GM19463 (cell line): ENCODE results near the gene FAM53B.

ENCODE experiments used
- ATAC-seq: cut with Tn5 transposase; IDR thresholded peaks from one replicate; pipeline ENCODE4 v1.9.1; 2021; ENCODE audit warnings: mild to moderate bottlenecking, moderate library complexity; ENCODE audit not compliant: unreplicated experiment

FAM53B gene

DNA sequence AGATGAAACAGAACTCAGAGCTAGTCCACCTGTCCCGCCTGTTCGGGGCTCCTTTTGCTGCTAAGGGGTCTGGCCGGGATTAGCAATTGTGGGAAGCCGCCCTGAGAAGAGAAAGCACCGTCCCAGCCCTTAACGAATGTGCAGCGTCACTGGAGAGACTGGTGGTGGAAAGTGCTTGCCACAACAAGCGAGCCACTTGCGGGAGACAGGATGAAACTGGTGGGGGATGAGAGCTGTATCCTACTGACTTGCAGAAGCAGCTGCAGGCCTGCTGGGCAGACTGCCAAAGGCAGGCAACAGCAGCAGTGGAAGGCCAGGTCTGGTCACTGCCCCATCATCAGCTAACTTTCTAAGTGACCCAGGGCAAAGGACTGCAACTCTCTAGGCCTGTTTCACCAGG is 95.4 kb downstream of the FAM53B start:
- ATAC-seq, result peak; percentile 40

DNA sequence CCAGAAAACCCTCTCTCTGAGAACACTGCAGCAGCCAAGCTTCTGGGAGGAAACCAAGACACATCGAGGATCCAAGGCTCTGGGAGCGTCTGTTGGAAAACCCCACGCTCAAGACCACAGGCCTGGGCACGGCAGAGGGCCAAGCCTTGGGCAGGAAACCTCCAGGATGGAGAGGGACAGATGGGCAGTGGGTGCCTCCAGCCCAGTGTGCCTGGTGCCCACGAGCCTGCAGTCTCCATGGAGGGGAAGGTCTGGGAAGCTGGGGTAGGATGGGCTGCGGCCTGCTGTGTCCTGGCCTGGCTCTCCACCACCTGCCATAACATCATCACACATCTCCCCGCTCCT is 96.1 kb downstream of the FAM53B start:
- ATAC-seq, result no peak

DNA sequence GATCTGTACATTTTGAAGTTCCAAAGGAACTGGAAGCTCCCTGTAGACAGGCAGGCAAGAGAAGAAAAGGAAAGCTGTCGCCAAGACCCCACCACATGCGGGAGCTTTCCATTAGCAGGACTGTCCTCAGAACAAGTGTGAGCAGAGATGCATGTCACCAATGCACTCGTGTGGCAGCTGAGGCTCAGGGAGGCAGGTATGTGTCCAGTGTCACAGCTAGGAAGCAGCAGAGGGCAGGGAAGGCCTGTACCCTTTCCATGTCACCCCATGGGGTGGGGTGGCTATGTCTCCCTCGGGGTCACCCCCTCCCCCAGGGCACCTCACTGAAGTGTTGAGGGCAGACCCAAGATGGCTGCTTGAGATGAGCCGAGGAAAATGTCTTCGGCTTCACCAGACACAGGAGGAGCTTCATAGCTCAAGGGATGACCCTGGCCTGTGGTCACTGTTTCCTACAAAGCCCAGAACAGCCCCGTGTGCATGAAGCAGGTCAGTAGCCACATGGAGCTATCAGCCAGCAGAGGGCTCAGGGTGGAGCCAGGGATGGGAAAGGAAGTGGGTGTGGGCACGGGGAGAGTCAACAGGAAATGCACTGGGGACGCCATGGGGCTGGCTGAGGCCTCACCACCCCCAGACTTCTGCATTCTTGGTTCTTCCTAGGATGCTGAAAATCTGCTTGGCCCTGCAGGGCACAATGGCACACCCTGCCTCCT is 96.6 kb downstream of the FAM53B start:
- peak; percentile 63 for ATAC-seq

DNA sequence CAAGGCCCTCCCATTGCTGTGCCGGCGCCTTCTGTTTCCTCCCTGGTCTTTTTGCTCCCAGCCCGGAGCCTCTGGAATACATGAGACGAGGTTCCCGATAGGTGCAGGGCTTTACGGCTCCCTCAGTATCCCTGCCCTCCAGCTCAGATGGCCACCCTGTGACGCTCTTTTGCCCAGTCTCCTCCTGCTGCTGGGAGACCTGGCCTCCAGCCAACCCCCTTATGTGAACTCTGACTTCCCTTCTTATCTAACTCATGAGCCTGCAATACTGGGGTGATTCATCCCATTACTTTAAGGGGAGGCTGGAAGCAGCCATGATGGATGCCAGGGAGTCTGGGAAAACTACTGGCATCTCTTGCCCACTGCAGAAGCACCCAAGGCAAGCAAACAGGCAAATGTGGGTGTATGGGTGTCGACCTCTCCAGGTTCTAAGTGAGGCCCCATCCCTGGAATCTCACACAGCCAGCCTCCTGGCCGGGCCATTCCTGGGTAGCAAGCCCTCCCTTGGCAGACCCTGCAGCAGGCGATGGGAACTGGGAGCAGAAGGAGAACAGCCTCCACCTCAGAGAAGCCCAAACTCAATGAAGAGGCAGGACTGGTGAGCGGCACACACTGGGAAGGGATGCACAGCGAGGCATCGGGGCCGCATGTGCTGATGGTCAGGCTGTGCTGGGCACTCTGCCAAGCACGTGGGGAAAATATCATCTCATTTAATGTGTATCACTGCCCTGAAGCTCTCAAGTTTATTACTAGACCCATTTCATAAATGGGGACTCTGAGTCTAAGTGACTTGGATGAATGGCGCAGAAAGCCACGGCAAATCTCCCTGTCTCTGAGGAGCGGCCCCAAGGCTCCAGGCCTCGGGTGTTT is 97.5 kb downstream of the FAM53B start:
- no peak for ATAC-seq

DNA sequence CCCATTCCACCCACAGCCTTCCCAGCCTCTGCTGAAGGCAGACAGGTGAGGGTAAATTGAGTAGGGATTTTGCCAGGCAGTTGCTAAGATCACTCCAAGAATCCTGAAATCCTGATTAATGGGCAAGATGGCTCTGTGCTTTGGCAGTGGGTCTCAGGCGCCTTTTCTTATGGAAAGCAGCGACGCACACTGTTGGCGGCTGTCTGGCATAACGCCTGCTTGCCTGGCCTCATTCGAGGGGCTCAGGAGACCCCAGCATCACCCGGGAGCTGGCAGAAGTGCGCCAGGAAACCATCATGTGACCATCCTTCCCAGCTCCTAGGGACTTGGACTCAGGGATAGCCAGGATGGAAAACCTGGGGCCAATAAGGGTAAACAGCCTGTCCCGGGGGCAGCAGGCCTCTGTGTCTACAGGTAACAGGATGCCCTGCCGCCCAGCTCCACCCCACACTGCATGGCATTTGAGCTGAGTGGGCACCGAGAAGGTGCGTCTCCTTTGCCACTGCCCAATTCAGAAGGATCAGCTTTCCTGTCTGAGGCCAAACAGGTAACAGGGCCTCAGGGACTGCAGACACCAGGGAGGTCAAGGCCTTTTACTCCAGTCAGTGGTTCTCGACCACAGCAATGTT is 98.6 kb downstream of the FAM53B start:
- no peak for ATAC-seq

DNA sequence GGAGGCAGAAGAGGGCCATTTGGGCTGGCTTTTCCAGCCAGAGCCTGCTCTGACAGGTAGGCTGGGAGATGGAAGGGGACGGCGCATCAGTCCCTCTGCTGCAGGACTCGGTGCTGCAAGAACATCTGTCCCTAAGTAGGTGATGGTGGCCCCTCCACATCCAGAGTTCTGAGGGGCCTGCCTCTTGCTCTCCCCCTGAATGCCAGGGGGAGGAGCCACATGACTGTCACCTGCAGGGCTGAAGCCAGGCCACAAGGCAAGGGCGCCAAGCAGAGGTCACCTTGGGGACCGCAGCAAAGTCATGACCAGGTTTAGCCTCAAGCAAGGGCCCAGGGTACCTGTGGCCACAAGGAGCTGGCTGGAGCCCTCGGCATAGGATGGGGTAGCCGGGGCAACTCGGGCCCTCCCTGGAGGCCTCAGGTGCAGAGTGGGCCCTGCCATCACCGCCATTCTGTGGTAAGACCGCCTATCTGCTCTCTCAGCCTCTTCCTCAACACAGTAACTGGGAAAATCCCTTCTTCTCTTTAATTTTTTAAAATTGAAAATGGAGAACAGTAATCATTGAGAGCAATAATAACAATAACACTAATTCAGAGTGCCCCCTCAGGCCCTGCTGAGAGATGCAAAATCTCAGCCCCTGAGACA is 99.3 kb downstream of the FAM53B start:
- no peak for ATAC-seq

DNA sequence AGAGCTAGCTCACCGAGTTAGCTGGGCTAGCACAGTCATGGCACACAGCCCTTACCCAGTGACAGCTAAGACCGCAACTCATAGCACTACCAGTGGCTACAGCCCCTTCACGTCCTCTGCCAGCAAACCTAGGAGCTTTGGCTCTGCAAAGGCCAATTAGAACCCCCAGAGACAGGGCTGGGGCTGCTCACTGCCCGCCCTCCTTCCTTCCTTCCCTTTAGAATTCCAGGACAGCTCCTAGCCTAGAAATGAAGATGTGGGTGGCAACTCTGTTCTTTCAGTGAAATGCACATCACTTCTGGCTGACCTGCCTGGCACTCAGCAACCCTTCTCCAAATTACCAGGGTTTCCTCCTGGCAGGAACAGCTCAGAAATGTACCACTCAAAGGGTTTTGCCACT is 99.9 kb downstream of the FAM53B start:
- ATAC-seq, result no peak

DNA sequence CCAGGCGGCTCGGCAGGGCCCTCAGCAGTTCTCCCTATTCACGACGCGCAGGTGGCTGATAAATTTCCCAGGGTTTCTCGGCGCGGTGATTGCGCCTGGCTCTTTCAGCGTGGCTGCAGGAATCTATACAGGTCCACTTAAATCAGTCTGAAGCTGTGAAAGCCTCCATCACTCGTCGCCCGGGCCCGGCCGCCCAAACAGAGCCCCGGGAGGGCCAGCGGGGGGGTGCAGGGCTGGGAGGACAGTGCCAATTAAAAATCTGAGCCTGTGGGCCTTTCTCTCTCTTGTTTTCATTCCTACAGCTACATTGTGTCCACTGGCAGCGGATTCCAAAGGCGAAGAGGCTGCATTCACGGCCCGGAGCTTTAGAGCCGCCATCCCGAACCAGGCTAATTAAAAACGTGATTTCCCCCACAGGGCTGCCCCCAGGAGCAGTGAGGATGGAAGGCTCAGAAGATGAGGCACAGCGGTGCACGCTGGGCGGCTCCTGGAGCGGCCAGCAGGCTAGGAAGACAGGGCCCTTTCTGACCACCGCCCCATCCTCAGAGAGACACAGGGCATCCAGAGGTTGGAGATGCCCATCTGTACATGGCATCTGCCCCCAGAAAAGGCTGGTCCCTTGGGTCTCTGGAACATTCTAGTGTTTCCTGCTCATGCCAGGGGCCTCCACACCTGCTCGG is 100.7 kb downstream of the FAM53B start:
- ATAC-seq, result no peak

DNA sequence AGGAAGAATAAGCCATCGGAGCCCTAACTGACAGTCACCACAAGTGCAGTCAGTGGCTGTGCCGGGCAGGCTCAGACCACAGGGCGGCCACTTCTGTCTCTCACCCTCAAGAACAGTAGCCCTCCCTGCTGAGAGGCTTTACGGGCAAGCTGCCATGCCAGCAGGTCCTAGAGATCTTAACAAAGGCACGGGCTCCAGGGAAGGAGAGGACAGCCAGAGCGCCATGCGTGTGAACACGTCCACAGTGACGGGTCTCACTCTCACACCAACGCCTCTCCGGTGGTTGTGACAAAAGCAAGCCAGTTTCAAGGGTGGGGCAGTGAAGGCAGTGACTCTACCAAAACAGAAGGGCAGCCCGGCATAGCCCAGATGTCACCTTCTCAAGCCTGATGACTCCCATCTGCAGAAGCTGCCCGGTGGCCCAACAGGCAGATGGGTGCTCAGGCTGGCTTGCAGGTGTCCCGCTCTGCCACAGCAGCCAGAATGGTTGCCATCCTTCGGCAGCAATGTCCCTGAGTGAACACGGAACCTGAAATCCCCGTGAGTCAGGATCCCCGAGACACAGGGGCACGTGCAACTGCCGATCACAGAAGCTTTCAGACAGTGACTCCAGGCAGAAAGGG is 102.0 kb downstream of the FAM53B start:
- no peak for ATAC-seq

DNA sequence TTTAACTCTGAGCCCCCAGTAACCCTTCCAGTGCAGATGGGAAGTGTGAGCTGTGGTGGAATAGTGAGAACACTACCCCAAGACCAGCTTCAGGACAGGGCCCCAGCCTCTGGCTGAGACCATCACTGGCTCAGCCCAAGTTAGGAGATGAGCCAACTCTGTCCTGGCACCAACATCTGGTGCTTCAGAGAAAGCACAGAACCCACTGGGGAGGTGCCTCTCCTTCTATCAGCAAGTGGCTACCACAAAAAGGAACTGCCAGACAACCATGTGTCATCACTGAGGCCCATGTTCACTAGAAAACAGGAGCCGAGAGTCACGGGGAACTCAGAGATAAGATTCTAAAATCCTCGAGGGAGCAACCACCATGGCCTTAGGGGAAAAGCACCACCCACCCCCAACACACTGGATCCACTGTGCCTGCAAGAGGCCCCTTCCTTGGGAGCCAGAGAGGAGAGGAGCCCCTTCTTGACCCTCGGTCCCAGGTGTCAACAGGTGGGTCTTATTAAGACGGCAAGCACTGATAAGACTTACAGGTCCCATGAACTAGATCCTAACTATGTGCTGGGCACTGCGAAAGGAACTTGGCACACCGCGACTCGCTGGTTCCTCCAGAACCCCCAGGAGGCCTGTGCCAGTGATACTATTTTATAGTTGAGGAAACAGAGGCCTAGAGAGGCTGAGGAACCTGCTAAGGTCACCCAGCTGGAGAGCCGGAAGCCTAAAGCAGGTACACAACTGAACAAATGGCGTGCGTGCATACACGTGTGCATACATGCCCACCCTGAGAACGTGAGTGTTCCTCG is 102.7 kb downstream of the FAM53B start:
- peak; percentile 56 for ATAC-seq

DNA sequence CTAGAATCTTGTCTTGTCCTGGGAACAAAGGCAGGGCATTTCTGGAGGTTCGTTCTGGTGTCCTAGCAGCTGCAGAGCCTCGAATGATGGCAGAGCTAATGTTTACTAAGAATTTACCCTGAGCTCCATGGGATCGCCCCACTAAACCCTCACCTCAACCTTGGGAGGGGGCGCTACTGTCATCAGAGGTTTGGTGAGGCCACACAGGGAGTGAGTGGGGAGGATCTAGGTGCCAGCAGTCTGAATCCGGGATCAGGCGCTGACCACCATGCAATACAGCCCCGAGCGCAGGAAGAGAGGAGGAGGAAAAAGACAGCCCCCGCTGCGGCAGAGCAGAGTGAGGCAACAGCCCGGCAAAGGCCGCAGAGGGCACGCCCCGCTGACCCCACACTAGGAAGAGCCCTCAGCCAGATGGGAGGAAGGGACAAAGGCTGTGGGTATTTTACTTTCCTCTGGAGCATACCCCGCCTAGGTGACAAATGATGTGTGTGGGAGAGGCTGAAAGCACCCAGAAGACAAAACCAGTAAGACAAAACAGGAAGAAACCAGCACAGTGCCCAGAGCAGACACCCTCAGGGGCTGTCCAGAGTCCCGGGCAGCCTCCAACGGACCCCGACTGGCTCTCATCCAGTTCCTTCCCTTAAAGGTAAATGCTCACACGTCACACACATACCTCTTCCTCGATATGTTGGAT is 103.5 kb downstream of the FAM53B start:
- ATAC-seq, result peak; percentile 52

DNA sequence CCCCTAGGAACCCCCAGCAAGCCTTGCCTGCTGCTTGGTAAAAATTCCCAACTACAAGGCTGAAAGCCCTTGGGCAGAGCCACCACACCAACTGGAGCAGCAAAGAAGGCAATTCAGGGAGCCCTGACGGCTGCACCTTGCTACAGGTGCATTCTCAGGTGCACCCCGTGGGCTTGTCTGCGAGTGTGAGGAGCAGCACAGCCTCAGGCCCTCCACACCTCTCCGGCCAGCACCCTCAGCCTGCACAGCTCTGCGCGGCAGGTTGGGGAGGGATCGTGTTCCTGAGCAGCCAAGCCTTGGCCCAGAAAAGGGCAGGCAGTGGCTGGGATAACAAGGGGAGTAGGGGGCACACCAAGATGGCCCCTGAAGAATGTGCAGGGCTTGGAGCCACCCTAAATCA is 104.1 kb downstream of the FAM53B start:
- ATAC-seq, result no peak

DNA sequence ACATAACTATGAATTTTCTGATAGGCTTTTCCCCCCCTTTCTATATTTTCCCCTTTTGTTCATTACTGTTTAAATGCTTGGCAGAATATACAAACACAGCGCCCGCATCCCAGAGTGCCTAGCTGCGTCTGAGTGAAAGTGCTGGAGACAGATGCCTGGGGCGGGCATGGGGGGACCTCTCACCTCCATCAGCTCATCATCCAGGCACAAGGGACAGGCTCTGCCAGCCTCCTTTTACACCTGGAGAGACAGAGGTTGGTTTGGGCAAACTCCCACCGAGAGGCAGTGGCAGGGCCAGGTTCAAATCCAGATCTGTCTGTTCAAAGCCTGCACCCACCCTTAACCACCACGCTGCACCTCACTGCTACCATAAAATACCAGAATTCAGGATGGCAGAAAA is 104.5 kb downstream of the FAM53B start:
- no peak for ATAC-seq

DNA sequence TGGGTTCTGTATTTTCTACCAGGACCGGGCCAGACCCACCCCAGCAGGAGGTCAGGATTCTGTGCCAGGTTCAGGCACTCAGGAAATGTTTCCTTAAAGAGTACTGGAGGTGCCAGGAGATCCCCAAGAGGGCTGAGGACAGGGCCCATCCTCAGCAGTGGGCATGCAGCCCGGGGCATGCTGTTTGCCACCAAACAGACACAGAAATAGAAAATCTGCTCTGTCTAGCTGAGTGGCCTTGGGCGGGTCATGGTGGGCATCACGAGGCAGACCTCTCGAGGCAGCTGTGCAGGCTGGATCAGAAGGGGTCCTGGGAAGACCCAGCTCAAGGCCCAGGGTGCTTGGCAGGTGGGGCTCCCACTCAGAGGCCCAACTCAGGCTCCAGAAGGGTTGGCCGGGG is 105.0 kb downstream of the FAM53B start:
- no peak for ATAC-seq

DNA sequence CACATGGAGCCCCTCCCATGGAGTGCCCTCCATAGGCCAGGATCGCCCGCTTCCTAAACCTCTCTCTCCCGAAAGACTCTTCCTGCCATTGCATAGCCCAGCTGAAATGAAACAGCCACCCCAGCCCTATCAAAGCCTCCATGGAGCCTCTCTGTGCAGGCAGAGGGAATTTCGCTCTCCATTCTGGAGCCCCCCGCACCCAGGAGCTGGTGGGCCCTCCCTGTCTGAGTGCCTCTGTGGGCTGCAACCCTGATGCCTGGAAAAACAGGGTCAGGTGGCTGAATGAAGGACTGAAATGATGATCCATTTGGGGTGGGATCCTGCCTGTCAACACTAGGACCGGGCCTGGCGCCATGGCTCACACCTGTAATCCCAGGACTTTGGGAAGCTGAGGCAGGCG is 106.4 kb downstream of the FAM53B start:
- no peak for ATAC-seq

DNA sequence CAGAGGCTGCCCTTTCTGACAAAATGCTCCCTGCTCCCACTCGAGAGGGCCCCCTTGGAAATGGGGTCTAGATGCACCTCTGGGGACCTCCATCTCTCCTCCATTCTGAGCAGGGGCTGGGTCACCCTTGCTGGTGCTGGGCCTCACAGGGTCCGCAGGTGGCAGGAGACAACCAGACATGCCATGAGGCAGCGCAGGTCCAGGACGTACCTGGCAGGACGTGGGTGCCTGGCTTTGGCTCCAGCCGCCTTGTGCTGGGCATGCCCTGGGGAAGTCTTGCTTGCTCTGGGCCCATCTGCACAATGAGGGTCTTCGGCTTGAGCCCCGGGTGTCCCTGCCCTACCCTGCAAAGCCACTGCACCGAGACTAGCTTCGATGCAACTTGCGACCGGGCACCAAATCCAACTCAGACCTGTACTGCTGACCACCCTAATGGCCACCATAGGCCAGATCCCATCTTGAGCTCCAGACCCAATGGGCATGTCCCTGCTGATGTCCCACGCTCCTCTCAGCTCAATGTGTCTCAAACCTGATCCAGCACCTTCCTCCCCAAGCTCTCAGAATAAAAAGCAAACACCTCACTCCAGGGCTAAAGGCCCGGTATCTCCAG is 107.0 kb downstream of the FAM53B start:
- ATAC-seq, result no peak

DNA sequence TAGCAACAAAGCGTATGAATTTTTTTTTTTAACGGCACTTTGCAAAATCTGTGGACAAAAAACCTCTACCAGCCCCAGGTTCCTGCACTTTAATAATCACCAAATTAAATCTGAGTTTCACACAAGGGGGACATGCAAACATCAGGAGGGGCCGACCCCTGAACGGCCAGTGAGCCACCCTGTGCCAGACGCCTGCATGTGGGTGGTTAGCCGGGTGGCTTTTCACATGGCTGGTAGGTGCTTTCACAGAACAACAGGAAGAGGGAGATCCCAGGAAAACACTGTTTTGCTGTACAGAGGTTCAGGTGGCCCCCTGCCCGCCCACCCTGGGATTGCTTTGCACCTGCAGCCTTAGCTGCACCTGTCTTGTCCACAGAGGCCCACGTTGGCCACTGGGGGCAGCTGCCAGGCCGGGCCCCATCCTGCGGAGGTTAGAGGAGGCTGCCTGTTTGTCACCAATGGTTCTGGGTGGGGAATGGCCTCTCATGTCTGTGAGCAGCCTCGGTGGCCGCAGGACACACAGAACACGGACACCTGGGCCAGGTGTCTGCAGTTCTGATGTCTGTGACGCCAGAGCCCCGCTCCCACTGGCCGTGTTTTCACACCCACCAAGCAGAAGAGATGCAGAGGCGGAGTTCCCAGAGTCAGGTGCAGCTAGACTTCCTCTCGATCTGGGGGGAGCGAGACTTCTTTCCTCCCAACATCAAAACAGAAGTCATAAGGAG is 107.7 kb downstream of the FAM53B start:
- no peak for ATAC-seq

DNA sequence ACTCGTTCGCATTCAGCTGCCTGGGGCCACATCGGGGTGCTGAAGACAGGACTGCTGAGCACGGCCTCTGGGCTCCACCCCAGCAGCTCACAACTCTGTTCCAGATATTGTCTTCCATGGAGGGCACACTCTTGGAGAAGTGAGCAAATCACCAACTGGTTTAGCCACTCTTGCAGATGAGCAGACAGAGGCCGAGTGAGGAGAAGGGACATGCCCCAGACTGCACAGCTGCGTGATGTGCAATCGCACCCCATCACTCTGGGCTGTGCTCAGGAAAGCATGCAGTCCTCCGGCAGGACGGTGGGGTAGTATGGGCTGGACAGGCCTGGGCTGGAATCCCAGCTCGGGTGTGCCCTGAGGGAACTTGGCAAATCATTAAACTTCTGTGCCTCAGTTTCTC is 111.6 kb downstream of the FAM53B start:
- ATAC-seq, result no peak
